ENCODE results near the gene VSIG2.
"Not testable (repeated sequence)": the region's sequence is repeated elsewhere in the genome, so short reads cannot be mapped to it uniquely, and the experiment has no call there.

DNA sequence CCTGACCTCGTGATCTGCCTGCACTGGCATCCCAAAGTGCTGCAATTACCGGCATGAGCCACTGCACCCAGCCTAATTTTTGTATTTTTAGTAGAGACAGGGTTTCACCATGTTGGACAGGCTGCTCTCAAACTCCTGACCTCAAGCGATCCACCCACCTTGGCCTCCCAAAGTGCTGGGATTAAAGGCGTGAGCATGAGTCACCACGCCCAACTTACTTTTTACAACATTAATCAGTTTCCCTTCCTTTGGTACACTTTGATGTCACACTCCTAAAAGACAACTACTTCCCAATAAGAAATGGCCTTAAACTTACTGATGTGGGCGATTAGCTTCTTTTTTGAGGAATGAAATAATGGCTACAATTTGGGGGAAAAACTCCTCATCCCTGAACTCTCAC lies 18.9 kb upstream of the VSIG2 start:
- TF ChIP-seq, protein P1, sequence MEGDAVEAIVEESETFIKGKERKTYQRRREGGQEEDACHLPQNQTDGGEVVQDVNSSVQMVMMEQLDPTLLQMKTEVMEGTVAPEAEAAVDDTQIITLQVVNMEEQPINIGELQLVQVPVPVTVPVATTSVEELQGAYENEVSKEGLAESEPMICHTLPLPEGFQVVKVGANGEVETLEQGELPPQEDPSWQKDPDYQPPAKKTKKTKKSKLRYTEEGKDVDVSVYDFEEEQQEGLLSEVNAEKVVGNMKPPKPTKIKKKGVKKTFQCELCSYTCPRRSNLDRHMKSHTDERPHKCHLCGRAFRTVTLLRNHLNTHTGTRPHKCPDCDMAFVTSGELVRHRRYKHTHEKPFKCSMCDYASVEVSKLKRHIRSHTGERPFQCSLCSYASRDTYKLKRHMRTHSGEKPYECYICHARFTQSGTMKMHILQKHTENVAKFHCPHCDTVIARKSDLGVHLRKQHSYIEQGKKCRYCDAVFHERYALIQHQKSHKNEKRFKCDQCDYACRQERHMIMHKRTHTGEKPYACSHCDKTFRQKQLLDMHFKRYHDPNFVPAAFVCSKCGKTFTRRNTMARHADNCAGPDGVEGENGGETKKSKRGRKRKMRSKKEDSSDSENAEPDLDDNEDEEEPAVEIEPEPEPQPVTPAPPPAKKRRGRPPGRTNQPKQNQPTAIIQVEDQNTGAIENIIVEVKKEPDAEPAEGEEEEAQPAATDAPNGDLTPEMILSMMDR (IDR thresholded peaks at IDR 0.05; ENCODE audit: borderline replicate concordance, extremely low read depth, low read length, poor library complexity, severe bottlenecking), result not testable (repeated sequence)
- not testable (repeated sequence) for TF ChIP-seq EZH2 (IDR thresholded peaks at IDR 0.05; ENCODE audit: borderline replicate concordance, low read depth, low read length, severe bottlenecking)

Measured in DND-41 (cell line).